Measurements from ENCODE around the gene ATP6AP2. TPM values are rescaled to one million over a fixed set of nuclear protein-coding genes. Genes with fewer than 3 reads are reported as not detected.

The ATP6AP2 gene
- total and polyA plus RNA-seq, 2 of the 8 experiments (the other 6 are each of a cell fraction or from before 2014, with no cell fraction given): 66.0 to 86.2 TPM

- no peak for DNase-seq (ENCODE audit: low read depth in 1 of 2, low spot score in 2 of 2)
- Histone ChIP-seq H3K4ac (replicated peaks; ENCODE audit: insufficient read length, low read depth, low read length) (no peak overlapping the region), H3K4me2 (ENCODE audit: insufficient read depth in 1 of 2, low read depth in 2 of 2, low read length in 2 of 2) (no peak overlapping the region), H3K4me1 (replicated peaks in 1 of 4; ENCODE audit: control insufficient read depth in 3 of 4, insufficient read depth in 4 of 4, low read length in 3 of 4) (no peaks in the 10 kb centered on the region), H4K20me1 (replicated peaks in 1 of 2; ENCODE audit: control insufficient read depth in 1 of 2, insufficient read depth in 2 of 2, low read length in 2 of 2) (no peaks in the 10 kb centered on the region), H3K23me2 (ENCODE audit: low read depth, low read length) (no peaks in the 10 kb centered on the region), H3K23ac (ENCODE audit: insufficient read length) (no peak overlapping the region), H3K56ac (replicated peaks; ENCODE audit: insufficient read length, low read depth, low read length) (no peak overlapping the region), H3K27me3 (replicated peaks in 1 of 4; ENCODE audit: control insufficient read depth in 3 of 4, extremely low read depth in 1 of 4, insufficient read depth in 3 of 4, low read length in 3 of 4) (no peaks in the 10 kb centered on the region), H2BK5ac (ENCODE audit: low read depth, low read length) (no peak overlapping the region), H2AFZ (ENCODE audit: low read length) (no peak overlapping the region), H2BK120ac (replicated peaks; ENCODE audit: low read depth, low read length) (no peak overlapping the region), H3K9me3 (ENCODE audit: insufficient read depth in 2 of 2, low read depth in 1 of 2, low read length in 1 of 2) (no peaks in the 10 kb centered on the region), H4K91ac (replicated peaks; ENCODE audit: insufficient read length, low read length) (no peak overlapping the region), H3K4me3 (ENCODE audit: extremely low read depth in 1 of 4, insufficient read depth in 2 of 4, low read depth in 3 of 4, low read length in 4 of 4) (no peak overlapping the region), H3K9ac (replicated peaks in 1 of 4; ENCODE audit: extremely low read depth in 1 of 4, low read depth in 3 of 4, low read length in 3 of 4) (no peak overlapping the region), H4K8ac (ENCODE audit: extremely low read depth, insufficient read depth, low read length) (no peak overlapping the region), H3K36me3 (ENCODE audit: control insufficient read depth in 2 of 4, insufficient read depth in 4 of 4, low read length in 3 of 4) (no peaks in the 10 kb centered on the region), H3K79me1 (ENCODE audit: low read depth, low read length) (no peaks in the 10 kb centered on the region), H3K18ac (ENCODE audit: extremely low read depth, low read length) (no peak overlapping the region), H4K5ac (ENCODE audit: insufficient read length, low read depth, low read length) (no peak overlapping the region), H2BK15ac (ENCODE audit: low read length) (no peak overlapping the region), H2BK20ac (ENCODE audit: low read length) (no peak overlapping the region), H3K27ac (ENCODE audit: low read depth, low read length) (no peak overlapping the region), H2AK5ac (ENCODE audit: low read depth, low read length) (no peak overlapping the region), H3K79me2 (ENCODE audit: control insufficient read depth in 1 of 2, insufficient read depth in 2 of 2, low read length in 2 of 2) (no peaks in the 10 kb centered on the region), H3K14ac (ENCODE audit: insufficient read length) (no peak overlapping the region), H2BK12ac (ENCODE audit: low read depth, low read length) (no peak overlapping the region)
- TF ChIP-seq EP300 (IDR thresholded peaks at IDR 0.05; ENCODE audit: borderline replicate concordance in 1 of 2, low read depth in 2 of 2, low read length in 2 of 2): no peak
- ChIA-PET CTCF (ENCODE audit: partially characterized antibody) (interaction anchor here (0.7 to 0.9 kb wide), 2 partner anchors 50 to 575 kb away, joined by 3 read pairs; no protein-coding TSS in a partner anchor), POLR2A (ENCODE audit: partially characterized antibody) (no interaction called here)
- WGBS, 2 experiments (ENCODE audit: extremely low coverage in 1 of 2, insufficient coverage in 1 of 2, insufficient read length in 1 of 2, insufficient replicate concordance in 2 of 2, low coverage in 1 of 2, low lambda C conversion rate in 2 of 2, missing lambda C conversion rate in 1 of 2): 90% methylated on average over 3 of the region's 3 CpGs; no CpG with 5 or more reads in 1 of the 2 experiments
- FAIRE-seq: no peak
These were observed 9.2 kb upstream of the ATP6AP2 start for GRCh38 chrX:40571600-40571999.
